ENCODE data around the gene SLC1A7. TPM values are rescaled to one million over a fixed set of nuclear protein-coding genes. Genes with fewer than 3 reads are reported as not detected.

Gene SLC1A7
- total RNA-seq, 2 donors from 2014 or later: 1.7 to 2.5 TPM

- no peak for DNase-seq (ENCODE audit: low spot score)
- intact Hi-C loops (cut with DNase I): no loop called here
These were observed 33.5 kb downstream of the SLC1A7 start for GRCh38 chr1:53108646-53109580.

DNA sequence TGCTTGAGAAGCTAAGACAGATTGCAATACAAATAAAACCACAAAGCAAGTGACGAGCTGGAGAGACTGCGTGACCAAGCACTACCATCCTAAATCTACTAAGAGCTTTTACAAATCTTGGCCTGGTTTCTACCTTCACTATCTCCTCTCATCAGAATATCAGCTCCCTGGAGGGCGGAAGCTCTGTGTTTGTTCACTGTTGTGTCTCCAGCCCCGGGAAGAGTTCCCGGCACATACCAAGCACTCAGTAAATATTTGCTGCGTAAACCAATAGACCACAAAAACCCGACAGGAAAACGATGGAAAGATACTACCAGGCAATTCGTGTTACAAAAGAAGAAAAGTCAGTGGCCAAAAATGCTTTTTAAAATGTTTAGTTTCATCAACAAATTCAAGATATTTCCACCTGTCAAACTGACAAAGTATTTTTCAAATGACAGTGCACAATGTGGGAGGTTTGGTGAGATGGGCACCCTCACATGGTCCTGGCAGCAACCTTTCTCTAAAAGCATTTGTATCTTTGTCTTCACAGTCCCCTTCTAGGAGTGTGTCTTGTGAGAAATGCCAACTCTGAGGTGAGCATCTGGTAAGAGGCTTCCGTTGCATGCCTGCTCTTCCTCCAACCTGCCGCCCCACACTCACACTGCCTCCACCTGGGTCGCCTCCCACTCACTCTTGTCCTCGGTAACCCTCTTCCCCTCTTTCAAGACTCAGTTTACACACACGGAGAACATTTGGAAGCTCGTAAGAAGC is 34.7 kb downstream of the SLC1A7 start:
- DNase-seq (ENCODE audit: low spot score): no peak
- intact Hi-C loops (cut with DNase I): no loop called here

DNA sequence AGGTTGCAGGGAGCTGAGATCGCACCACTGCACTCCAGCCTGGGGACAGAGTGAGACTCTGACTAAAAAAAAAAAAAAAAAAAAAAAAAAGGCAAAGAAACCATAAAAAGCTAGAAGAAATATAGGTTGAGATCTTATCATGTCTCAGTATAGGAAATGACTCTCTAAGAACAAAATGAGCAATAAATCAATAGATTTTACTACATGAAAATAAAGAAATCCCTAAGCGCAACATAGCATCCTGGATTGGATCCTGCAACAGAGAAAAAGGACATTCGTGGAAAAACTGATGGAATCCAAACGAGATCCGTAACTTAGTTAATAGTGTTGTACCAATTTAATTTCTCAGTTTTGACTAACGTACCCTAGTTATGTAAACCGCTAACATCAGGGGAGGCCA is 35.3 kb downstream of the SLC1A7 start:
- intact Hi-C loops (cut with DNase I): no loop called here
- DNase-seq (ENCODE audit: low spot score): no peak

- intact Hi-C loops (cut with DNase I): no loop called here
These were observed 38.0 kb downstream of the SLC1A7 start for GRCh38 chr1:53104289-53104913.

GRCh38 chr1:53094533-53094919 is 47.9 kb downstream of the SLC1A7 start:
- no peak for DNase-seq (ENCODE audit: low spot score)
- intact Hi-C loops (cut with DNase I): no loop called here

More at GRCh38 chr1:53104289-53104913, 38.0 kb downstream of the SLC1A7 start:
- DNase-seq (ENCODE audit: low spot score): no peak

DNA sequence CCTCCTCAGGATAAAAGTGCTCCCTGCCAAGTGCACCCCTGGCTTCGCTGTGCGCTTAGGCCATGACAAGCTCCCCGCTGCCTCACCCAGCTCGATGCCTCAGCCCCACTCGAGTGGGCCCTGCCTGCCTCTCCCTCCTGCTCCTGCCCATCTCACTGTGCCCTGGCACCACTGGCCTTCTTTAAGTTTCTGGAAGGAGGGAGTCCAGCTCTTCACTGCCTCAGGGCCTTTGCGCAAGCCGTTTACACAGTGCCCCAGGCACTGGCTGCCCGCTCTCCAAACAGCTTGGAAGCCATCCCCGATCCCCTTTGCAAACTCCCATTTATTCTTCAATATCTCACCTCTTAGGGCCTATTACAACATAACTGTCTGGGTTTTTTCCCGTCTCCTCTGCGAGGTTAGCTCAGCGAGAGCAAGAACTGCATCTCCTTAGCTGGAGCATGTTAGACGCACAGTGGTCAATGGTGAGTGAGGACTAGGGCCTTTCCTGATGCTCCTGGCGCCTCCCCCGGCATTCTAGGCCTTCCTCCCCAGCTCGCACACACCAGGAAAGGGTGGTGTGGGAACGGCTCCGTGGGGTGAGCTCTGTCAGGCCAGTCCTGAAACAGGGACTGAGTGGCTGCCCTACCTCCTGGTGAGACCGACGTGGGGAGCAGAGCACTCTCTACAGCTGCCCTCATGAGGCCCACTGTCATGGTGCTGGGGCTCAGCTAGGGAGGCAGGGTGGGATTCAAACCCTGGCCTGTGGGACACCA is 48.5 kb downstream of the SLC1A7 start:
- intact Hi-C loops (cut with DNase I): no loop called here
- DNase-seq (ENCODE audit: low spot score): no peak

DNA sequence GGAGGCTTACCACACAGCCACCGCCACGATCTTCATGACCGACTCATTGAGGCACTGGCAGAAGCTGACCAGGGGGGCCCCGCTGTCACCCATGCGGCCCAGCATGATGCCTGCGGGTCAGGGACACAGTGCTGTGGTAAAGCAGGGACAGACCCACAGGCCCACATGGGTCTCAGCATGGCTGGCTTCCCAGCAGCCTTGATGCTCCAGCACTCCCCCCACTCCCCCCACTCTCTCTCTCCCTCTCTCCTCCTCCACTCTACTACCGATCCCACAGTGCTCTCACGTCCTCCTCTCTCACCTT is 49.0 kb downstream of the SLC1A7 start:
- intact Hi-C loops (cut with DNase I): no loop called here

GRCh38 chr1:53092659-53093450 is 49.6 kb downstream of the SLC1A7 start:
- intact Hi-C loops (cut with DNase I): no loop called here
- DNase-seq (ENCODE audit: low spot score): no peak

More for the DNA sequence above, 49.0 kb downstream of the SLC1A7 start:
- DNase-seq (ENCODE audit: low spot score): no peak

DNA sequence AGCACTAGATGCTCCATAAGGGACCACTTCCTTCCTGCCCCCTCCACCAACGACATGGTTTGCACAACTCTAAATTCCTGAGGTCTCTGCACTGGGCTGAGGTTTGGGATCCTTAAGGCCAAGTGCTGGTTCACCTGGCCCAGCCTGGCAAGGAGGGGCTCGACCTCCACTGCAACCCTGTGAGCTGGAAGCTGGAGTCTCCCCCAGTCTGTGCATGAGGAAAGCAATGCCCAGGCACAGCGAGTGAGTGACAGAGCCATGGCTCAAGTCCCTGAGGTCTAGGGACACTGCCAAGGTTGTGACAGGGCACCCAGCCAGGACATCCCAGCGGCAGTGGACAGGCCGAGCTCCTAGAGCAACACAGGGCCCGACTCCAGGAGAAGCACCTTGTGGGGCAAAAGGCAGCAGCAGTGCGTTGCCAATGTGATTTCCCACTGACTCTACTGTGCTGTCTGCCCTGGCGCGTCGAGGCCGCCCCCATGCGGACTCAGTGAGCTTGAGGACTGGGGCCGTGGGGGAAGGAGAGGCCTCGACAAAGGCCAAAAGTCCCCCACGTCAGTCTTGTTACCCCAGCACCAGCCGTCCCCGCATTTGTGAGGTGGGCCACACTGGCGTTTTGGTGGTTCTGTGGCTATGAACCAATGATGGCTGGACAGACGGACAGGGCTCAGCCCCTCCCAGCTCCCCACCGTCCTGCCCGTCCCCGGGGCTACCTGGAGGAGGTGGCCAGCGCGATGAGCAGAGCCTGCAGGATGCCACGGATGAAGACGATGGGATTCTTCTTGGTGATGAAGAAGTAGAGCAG is 50.4 kb downstream of the SLC1A7 start:
- intact Hi-C loops (cut with DNase I): no loop called here
- DNase-seq (ENCODE audit: low spot score): no peak

- intact Hi-C loops (cut with DNase I): no loop called here
- no peak for DNase-seq (ENCODE audit: low spot score)
These were observed 52.0 kb downstream of the SLC1A7 start for GRCh38 chr1:53090227-53091147.

DNA sequence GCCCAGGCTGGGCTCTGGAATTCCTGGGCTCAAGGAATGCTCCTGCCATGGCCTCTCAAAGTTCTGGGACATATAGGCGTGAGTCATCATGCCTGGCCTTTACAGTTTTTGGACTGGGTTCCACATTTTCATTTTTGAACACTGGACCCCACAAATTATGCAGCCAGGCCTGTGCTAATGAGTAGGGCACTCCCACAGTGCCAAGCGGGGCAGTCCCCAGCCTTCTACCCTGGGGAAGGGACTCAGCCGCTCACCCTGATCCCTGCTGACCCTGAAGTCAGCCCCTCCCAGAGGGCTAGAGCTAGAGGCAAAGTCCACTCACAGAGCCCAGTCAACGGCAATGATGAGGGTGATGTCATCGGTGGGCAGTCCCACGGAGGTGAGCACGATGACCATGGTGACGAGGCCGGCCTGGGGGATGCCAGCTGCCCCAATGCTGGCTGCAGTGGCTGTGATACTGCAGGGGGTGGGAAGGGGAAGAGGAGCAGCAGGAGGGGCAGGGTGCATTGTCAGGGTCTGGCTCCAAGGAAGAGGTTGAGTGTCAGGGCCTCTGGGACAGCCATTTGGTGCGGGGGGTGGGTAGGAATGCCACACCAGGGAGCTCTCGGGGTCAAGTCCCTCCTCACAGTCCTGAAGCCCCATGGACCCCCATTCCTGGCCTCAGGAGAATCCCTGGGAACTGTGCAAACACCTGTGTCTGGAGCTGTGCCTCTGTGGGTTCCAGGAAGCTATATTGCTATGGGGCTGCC is 52.8 kb downstream of the SLC1A7 start:
- no peak for DNase-seq (ENCODE audit: low spot score)
- intact Hi-C loops (cut with DNase I): no loop called here

GRCh38 chr1:53088616-53089300 is 53.7 kb downstream of the SLC1A7 start:
- DNase-seq (ENCODE audit: low spot score): no peak
- intact Hi-C loops (cut with DNase I): no loop called here

- intact Hi-C loops (cut with DNase I): no loop called here
These were observed 54.8 kb downstream of the SLC1A7 start for GRCh38 chr1:53087332-53088285.

GRCh38 chr1:53086491-53087070 is 55.9 kb downstream of the SLC1A7 start:
- intact Hi-C loops (cut with DNase I): no loop called here
- no peak for DNase-seq (ENCODE audit: low spot score)

More at GRCh38 chr1:53087332-53088285, 54.8 kb downstream of the SLC1A7 start:
- DNase-seq (ENCODE audit: low spot score): no peak

All from posterior vena cava (tissue), 2 donors.